ENCODE measurements around the gene KCNG2.

KCNG2 gene

GRCh38 chr18:79786304-79786703 lies 11.4 kb upstream of the KCNG2 start:
- DNase-seq, result no peak

- no peak for DNase-seq
These were observed 10.8 kb upstream of the KCNG2 start for GRCh38 chr18:79786786-79787526.

- DNase-seq, result no peak
These were observed 10.2 kb upstream of the KCNG2 start for GRCh38 chr18:79787527-79787864.

GRCh38 chr18:79787865-79788733 lies 9.6 kb upstream of the KCNG2 start:
- no peak for DNase-seq

GRCh38 chr18:79788734-79789085 lies 9.0 kb upstream of the KCNG2 start:
- DNase-seq, result no peak

- DNase-seq, result no peak
These were observed 8.4 kb upstream of the KCNG2 start for GRCh38 chr18:79789091-79789891.

- no peak for DNase-seq
These were observed 7.5 kb upstream of the KCNG2 start for GRCh38 chr18:79789901-79790890.

GRCh38 chr18:79790996-79791972 lies 6.5 kb upstream of the KCNG2 start:
- DNase-seq, result peak; percentile 52

- DNase-seq, result no peak
These were observed 5.4 kb upstream of the KCNG2 start for GRCh38 chr18:79792096-79792987.

- DNase-seq, result peak; percentile 29
These were observed 4.8 kb upstream of the KCNG2 start for GRCh38 chr18:79792988-79793355.

GRCh38 chr18:79794846-79795245 lies 2.9 kb upstream of the KCNG2 start:
- no peak for DNase-seq

GRCh38 chr18:79795446-79795845 lies 2.3 kb upstream of the KCNG2 start:
- DNase-seq, result no peak

- no peak for DNase-seq
These were observed 1.7 kb upstream of the KCNG2 start for GRCh38 chr18:79796016-79796415.

- no peak for DNase-seq
These were observed 970 bp upstream of the KCNG2 start for GRCh38 chr18:79796531-79797405.

GRCh38 chr18:79798346-79798998 lies 734 bp downstream of the KCNG2 start:
- DNase-seq, result no peak

- DNase-seq, result no peak
These were observed 1.2 kb downstream of the KCNG2 start for GRCh38 chr18:79798999-79799370.

- DNase-seq, result no peak
These were observed 2.1 kb downstream of the KCNG2 start for GRCh38 chr18:79799619-79800370.

Data from CD4-positive, alpha-beta T cell treated with Interferon gamma for 1 hour (primary cell).